Astrocyte of the spinal cord (primary cell): ENCODE data around the gene FBXO42.
A peak's percentile ranks its signal among the peaks of the same experiment; 100 is the strongest.
"Not testable (repeated sequence)": the region's sequence is repeated elsewhere in the genome, so short reads cannot be mapped to it uniquely, and the experiment has no call there.

Experiments used
- DNase-seq: peaks from one replicate; pipeline ENCODE4 v3.0.0; 2011; ENCODE audit warnings: low read depth, low spot score
- H3K4me3 ChIP-seq: 2 replicates; pipeline ENCODE4 v1.5.1; 2011; ENCODE audit warnings: low read depth, mild to moderate bottlenecking, low read length, moderate library complexity
- in situ Hi-C: cut with HindIII; loops from 2 replicates; pipeline ENCODE4 v1.10.0; 2017; ENCODE audit warnings: low sequenced_read_pairs
- TF ChIP-seq, protein P1 (sequence below): IDR thresholded peaks from 2 replicates; pipeline ENCODE4 v1.5.1; 2012; ENCODE audit warnings: low read depth, mild to moderate bottlenecking, low read length, inconsistent platforms

The FBXO42 gene

GRCh38 chr1:16356867-16357266 lies 4.6 kb upstream of the FBXO42 start:
- no peak overlapping the region for H3K4me3 ChIP-seq
- in situ Hi-C loops, result no loop called here
- no peak for DNase-seq
- TF ChIP-seq, protein P1, sequence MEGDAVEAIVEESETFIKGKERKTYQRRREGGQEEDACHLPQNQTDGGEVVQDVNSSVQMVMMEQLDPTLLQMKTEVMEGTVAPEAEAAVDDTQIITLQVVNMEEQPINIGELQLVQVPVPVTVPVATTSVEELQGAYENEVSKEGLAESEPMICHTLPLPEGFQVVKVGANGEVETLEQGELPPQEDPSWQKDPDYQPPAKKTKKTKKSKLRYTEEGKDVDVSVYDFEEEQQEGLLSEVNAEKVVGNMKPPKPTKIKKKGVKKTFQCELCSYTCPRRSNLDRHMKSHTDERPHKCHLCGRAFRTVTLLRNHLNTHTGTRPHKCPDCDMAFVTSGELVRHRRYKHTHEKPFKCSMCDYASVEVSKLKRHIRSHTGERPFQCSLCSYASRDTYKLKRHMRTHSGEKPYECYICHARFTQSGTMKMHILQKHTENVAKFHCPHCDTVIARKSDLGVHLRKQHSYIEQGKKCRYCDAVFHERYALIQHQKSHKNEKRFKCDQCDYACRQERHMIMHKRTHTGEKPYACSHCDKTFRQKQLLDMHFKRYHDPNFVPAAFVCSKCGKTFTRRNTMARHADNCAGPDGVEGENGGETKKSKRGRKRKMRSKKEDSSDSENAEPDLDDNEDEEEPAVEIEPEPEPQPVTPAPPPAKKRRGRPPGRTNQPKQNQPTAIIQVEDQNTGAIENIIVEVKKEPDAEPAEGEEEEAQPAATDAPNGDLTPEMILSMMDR, result no peak

DNA sequence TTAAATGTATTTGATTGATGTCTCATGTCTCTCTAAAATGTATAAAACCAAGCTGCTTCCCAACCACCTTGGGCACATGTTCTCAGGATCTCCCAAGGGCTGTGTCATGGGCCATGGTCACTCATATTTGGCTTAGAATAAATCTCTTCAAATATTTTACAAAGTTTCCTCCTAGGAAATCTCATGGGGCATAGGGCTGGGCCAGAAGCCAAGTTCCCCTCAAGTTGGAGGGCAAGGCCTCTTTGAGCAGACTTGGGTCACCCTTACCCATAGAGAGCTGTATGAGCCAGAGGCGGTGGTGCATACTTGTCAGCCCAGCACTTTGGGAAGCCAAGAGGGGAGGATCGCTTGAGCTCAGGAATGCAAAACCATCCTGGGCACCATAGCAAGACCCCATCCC lies 2.3 kb upstream of the FBXO42 start:
- H3K4me3 ChIP-seq, result no peak overlapping the region
- DNase-seq, result no peak
- in situ Hi-C loops, result no loop called here
- TF ChIP-seq, protein P1, result no peak

DNA sequence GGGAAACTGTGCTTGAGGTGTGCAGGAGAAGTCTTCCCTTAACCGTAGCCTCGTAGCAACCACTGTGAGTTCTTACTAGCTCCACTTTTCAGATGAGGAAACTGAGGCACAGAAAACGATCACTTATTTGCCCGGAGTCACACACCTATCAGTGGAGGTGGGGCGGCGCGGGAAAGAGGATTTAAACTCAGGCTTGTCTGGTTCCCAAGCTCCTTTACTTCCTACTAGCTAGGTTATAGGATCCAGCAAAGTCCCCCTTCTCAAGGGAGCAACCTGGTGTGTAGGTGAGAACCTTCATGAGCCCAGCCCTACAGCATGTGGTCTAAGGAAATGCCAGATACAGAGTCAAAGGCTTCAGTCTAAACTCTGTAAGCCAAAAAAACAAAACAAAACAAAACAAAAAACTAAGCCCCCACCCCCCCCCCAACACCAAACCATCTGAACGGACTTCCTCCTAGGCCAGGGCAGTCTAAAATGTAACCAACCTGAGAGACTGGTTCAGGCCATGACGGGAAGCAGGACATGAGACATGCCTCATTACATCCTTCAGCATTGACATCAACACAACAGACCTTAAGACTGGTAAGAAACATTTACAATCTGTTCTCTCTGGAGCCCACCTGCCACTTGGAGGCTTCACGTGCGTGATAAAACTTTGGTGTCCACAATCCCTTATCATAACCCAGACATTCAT lies 709 bp upstream of the FBXO42 start:
- DNase-seq, result no peak
- in situ Hi-C loops, result no loop called here
- TF ChIP-seq, protein P1, result no peak
- peak overlapping the region; percentile 39 for H3K4me3 ChIP-seq

GRCh38 chr1:16351456-16351993 lies 755 bp downstream of the FBXO42 start:
- H3K4me3 ChIP-seq, result peak overlapping the region; percentile 93
- in situ Hi-C loops, result no loop called here
- DNase-seq, result peak; percentile 37
- TF ChIP-seq, protein P1, result no peak

DNA sequence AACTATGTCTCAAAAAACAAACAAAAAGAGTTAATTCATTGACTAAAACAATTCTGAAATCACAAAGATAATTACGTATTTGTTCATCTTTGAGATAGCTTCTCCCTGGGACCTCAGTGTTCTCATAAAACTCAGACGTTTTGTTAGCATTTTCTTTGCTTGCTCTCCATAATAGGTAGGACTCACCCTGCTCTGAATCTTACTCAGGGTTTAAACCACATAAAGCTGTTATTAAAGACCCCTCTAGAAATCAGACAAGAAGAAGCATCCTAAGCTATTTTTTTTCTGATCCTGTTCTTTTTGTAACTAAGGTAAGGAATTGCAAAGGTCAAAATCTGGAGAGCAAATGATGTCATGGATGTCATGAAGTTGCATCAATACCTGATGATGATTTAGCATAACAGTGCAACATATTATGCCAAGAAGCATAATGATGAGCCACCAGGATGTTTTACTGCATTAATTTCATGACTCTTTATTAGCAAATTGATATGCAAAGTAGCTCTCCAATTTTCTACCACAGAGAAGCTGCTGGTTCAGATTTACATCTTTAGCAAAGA lies 2.4 kb downstream of the FBXO42 start:
- no peak for DNase-seq
- in situ Hi-C loops, result no loop called here
- TF ChIP-seq, protein P1, result no peak
- H3K4me3 ChIP-seq, result no peak overlapping the region

- TF ChIP-seq, protein P1, result no peak
- in situ Hi-C loops, result no loop called here
- H3K4me3 ChIP-seq, result no peak overlapping the region
- peak; percentile 68 for DNase-seq
Observed at GRCh38 chr1:16348414-16349182, 3.7 kb downstream of the FBXO42 start.

- in situ Hi-C loops, H3K4me3 ChIP-seq, DNase-seq: not testable (repeated sequence)
Observed at GRCh38 chr1:16343276-16343675, 9.0 kb downstream of the FBXO42 start.
